Liver (tissue), 9 donors: Measurements from ENCODE around the gene EPB41L3. TPM values are rescaled to one million over a fixed set of nuclear protein-coding genes. Genes with fewer than 3 reads are reported as not detected.

Source experiments
- DNase-seq: peaks from one replicate; pipeline ENCODE4 v3.0.0-alpha.2; 2017; ENCODE audit warnings: low spot score
- H3K27ac ChIP-seq, 2 donors: one replicate each; pipeline ENCODE4 v1.7.0; 2013; ENCODE audit warnings: inconsistent platforms in 2 of 2, low read length in 2 of 2, control low read depth in 1 of 2, low read depth in 1 of 2, mild to moderate bottlenecking in 1 of 2
- H3K27me3 ChIP-seq, 4 donors: one replicate each; pipeline versions ENCODE4 v1.6.1 to v1.7.0; 2013; ENCODE audit warnings: low read length in 3 of 4, inconsistent platforms in 1 of 4, mild to moderate bottlenecking in 1 of 4, moderate library complexity in 1 of 4; ENCODE audit not compliant: control insufficient read depth in 4 of 4, insufficient read depth in 4 of 4
- H3K36me3 ChIP-seq, 4 donors: one replicate each; pipeline versions ENCODE4 v1.6.1 to v1.7.0; 2013; ENCODE audit warnings: low read length in 3 of 4, mild to moderate bottlenecking in 3 of 4, low read depth in 1 of 4, moderate library complexity in 1 of 4; ENCODE audit not compliant: control insufficient read depth in 4 of 4, insufficient read depth in 3 of 4
- H3K4me1 ChIP-seq, 4 donors: one replicate each; pipeline versions ENCODE4 v1.6.1 to v1.7.0; 2013; ENCODE audit warnings: low read length in 3 of 4, mild to moderate bottlenecking in 3 of 4, moderate library complexity in 1 of 4; ENCODE audit not compliant: control insufficient read depth in 4 of 4, insufficient read depth in 4 of 4
- H3K4me3 ChIP-seq, 3 donors: one replicate each; pipeline versions ENCODE4 v1.6.1 to v1.7.0; 2013; ENCODE audit warnings: low read length in 3 of 3, control low read depth in 1 of 3, low read depth in 1 of 3, mild to moderate bottlenecking in 1 of 3
- H3K9ac ChIP-seq, 2 donors: one replicate each; pipeline ENCODE4 v1.7.0; 2013; ENCODE audit warnings: low read length in 2 of 2, mild to moderate bottlenecking in 2 of 2, moderate library complexity in 2 of 2, control low read depth in 1 of 2, low read depth in 1 of 2
- H3K9me3 ChIP-seq, 4 donors: one replicate each; pipeline versions ENCODE4 v1.6.1 to v1.7.0; 2013; ENCODE audit warnings: low read length in 3 of 4; ENCODE audit not compliant: control insufficient read depth in 4 of 4
- EGR1 ChIP-seq, 2 donors: IDR thresholded peaks; 2 replicates each; pipeline ENCODE4 v1.6.1; 2016 to 2018; ENCODE audit warnings: antibody characterized with exemption in 2 of 2, low read depth in 2 of 2
- FOXA1 ChIP-seq: IDR thresholded peaks from 2 replicates; pipeline ENCODE4 v1.6.1; 2016; ENCODE audit warnings: antibody characterized with exemption
- GABPA ChIP-seq, 2 donors: IDR thresholded peaks in 1 of 2; conservative IDR thresholded peaks in 1 of 2; 2 replicates each; pipeline ENCODE4 v1.6.1; 2016; ENCODE audit warnings: antibody characterized with exemption in 2 of 2, mild to moderate bottlenecking in 1 of 2, moderate library complexity in 1 of 2
- HNF4A ChIP-seq, 2 donors: conservative IDR thresholded peaks; 2 replicates each; pipeline ENCODE4 v1.6.1; 2016; ENCODE audit warnings: antibody characterized with exemption in 2 of 2, mild to moderate bottlenecking in 2 of 2
- HNF4G ChIP-seq: IDR thresholded peaks from 2 replicates; pipeline ENCODE4 v1.6.1; 2016; ENCODE audit warnings: antibody characterized with exemption
- NR2F2 ChIP-seq: IDR thresholded peaks from 2 replicates; pipeline ENCODE4 v1.6.1; 2016; ENCODE audit warnings: antibody characterized with exemption
- RAD21 ChIP-seq, 2 donors: IDR thresholded peaks; 2 replicates each; pipeline ENCODE4 v1.6.1; 2016; ENCODE audit warnings: antibody characterized with exemption in 2 of 2, mild to moderate bottlenecking in 2 of 2
- RXRA ChIP-seq, 2 donors: IDR thresholded peaks; 2 replicates each; pipeline ENCODE4 v1.6.1; 2017 to 2018; ENCODE audit warnings: antibody characterized with exemption in 2 of 2, mild to moderate bottlenecking in 1 of 2
- YY1 ChIP-seq: IDR thresholded peaks from 2 replicates; pipeline ENCODE4 v1.6.1; 2016; ENCODE audit warnings: antibody characterized with exemption, mild to moderate bottlenecking
- WGBS: extraction: QIAGEN DNeasy Blood & Tissue Kit; methylation state at CpG from one replicate; pipeline ENCODE4 v1.1.7; 2013; 5-methylcytosine and 5-hydroxymethylcytosine counted together
- polyA plus RNA-seq, 2 donors: library from polyadenylated mRNA; stranded (reverse) in 1 of 2; unstranded in 1 of 2; fragments of 200-250 nt in 1 of 2; fragments of >200 nt in 1 of 2; fragmentation: Nextera tagmentation in 1 of 2; extraction: Ambion mirVana in 1 of 2; gene quantifications; one replicate each; pipeline versions ENCODE4 v1.2.1 to v1.2.3, GENCODE V29; 2013 to 2015
- total RNA-seq, 2 donors: library from RNA; depleted of rRNA; stranded (reverse); fragments of >200 nt; gene quantifications; one replicate each; pipeline ENCODE4 v1.2.3, GENCODE V29; 2014
- TF ChIP-seq, protein P1 (sequence below): IDR thresholded peaks from 2 replicates; pipeline ENCODE4 v1.6.1; 2016; ENCODE audit warnings: antibody characterized with exemption
- TF ChIP-seq, protein P2 (sequence below): IDR thresholded peaks from 2 replicates; pipeline ENCODE4 v1.6.1; 2016; ENCODE audit warnings: antibody characterized with exemption
- TF ChIP-seq, protein P3 (sequence below): IDR thresholded peaks from 2 replicates; pipeline ENCODE4 v1.6.1; 2016; ENCODE audit warnings: antibody characterized with exemption
- TF ChIP-seq, protein P4 (sequence below): fragments of 150-350 bp; IDR thresholded peaks from 2 replicates; pipeline ENCODE4 v1.5.1; 2017; ENCODE audit warnings: improper control_type of control experiment, low read depth, low read length; ENCODE audit not compliant: missing input control
- donor health status: healthy.
- donor health status: healthy.
- donor health status: healthy.
- donor health status: healthy.
- donor health status: healthy.

The EPB41L3 gene
- total and polyA plus RNA-seq, 4 donors, result 1.4 to 14.5 (median 5.1) TPM

DNA sequence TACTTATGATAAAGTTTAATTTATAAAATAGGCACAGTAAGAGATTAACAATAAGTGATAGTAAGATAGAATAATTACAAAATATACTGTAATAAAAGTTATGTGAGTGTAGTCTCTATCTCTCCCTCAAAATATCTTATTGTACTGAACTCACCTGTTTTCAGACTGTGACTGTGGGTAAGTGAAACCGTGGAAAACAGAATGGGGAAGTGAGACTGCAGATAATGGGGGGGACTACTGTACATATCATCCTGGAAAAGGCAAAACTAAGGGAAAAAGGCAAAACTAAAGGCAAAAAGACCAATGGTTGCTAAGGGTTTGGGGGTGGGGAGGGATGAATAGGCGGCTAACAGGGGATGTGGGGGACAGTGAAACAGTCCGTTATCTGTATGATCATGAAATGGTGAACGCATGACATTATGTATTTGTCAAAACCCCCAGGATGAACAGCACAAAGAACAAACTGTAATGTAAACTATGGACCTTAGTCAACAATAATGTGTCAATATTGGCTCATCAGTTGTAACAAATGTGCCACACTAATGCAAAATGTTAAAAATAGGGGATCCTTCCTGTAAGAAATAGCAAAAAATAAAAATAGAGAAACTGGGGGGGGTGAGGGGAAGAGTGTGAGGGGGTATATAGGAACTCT lies 93.8 kb downstream of the EPB41L3 start:
- Histone ChIP-seq H3K27ac (no peak overlapping the region), H3K4me1 (no peaks in the 10 kb centered on the region), H3K9me3 (no peaks in the 10 kb centered on the region), H3K9ac (no peak overlapping the region), H3K4me3 (no peak overlapping the region), H3K36me3 (no peaks in the 10 kb centered on the region), H3K27me3 (no peaks in the 10 kb centered on the region)
- 59% methylated on average over 4 of the region's 4 CpGs for WGBS
- no peak for DNase-seq
- TF ChIP-seq, protein P1, sequence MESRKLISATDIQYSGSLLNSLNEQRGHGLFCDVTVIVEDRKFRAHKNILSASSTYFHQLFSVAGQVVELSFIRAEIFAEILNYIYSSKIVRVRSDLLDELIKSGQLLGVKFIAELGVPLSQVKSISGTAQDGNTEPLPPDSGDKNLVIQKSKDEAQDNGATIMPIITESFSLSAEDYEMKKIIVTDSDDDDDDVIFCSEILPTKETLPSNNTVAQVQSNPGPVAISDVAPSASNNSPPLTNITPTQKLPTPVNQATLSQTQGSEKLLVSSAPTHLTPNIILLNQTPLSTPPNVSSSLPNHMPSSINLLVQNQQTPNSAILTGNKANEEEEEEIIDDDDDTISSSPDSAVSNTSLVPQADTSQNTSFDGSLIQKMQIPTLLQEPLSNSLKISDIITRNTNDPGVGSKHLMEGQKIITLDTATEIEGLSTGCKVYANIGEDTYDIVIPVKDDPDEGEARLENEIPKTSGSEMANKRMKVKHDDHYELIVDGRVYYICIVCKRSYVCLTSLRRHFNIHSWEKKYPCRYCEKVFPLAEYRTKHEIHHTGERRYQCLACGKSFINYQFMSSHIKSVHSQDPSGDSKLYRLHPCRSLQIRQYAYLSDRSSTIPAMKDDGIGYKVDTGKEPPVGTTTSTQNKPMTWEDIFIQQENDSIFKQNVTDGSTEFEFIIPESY, result no peak
- TF ChIP-seq HNF4G (no peak), EGR1 (IDR thresholded peaks at IDR 0.05; ENCODE audit: low read depth in 2 of 2) (no peak), FOXA1 (no peak), RAD21 (IDR thresholded peaks at IDR 0.05) (no peak)
- TF ChIP-seq, protein P2, sequence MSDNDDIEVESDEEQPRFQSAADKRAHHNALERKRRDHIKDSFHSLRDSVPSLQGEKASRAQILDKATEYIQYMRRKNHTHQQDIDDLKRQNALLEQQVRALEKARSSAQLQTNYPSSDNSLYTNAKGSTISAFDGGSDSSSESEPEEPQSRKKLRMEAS, result no peak
- TF ChIP-seq, protein P3, sequence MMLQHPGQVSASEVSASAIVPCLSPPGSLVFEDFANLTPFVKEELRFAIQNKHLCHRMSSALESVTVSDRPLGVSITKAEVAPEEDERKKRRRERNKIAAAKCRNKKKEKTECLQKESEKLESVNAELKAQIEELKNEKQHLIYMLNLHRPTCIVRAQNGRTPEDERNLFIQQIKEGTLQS, result no peak

DNA sequence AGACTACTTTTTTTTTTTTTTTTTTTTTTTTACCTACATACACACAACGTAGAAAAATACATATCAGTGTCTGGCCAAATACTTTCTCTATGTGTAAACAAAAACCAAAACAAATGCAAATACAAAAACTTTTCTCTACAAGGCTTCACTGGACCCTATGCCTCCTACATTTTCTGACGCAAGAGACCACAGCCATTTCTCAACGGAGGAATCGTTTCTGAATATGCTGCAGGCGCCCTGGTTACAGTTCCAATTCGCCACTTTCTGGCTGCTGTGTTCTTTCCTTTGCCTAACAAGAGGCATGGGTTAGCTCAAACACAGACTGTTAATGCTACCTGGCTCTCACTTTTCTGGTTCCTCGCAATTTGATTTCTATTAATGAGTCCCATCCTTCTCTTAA lies 96.4 kb downstream of the EPB41L3 start:
- Histone ChIP-seq H3K36me3 (no peaks in the 10 kb centered on the region), H3K4me1 (no peaks in the 10 kb centered on the region), H3K9me3 (no peaks in the 10 kb centered on the region), H3K27ac (no peak overlapping the region), H3K27me3 (no peaks in the 10 kb centered on the region), H3K4me3 (no peak overlapping the region), H3K9ac (no peak overlapping the region)
- 82% methylated on average over 7 of the region's 7 CpGs for WGBS
- TF ChIP-seq HNF4G, result no peak
- no peak for TF ChIP-seq EGR1 (IDR thresholded peaks at IDR 0.05; ENCODE audit: low read depth in 2 of 2)
- TF ChIP-seq HNF4A (conservative IDR thresholded peaks at IDR 0.05), result no peak
- no peak for TF ChIP-seq GABPA (IDR thresholded peaks at IDR 0.05 in 1 of 2, conservative IDR thresholded peaks at IDR 0.05 in 1 of 2)
- no peak for TF ChIP-seq RAD21 (IDR thresholded peaks at IDR 0.05)
- no peak for TF ChIP-seq NR2F2
- TF ChIP-seq YY1, result no peak
- TF ChIP-seq, protein P4, sequence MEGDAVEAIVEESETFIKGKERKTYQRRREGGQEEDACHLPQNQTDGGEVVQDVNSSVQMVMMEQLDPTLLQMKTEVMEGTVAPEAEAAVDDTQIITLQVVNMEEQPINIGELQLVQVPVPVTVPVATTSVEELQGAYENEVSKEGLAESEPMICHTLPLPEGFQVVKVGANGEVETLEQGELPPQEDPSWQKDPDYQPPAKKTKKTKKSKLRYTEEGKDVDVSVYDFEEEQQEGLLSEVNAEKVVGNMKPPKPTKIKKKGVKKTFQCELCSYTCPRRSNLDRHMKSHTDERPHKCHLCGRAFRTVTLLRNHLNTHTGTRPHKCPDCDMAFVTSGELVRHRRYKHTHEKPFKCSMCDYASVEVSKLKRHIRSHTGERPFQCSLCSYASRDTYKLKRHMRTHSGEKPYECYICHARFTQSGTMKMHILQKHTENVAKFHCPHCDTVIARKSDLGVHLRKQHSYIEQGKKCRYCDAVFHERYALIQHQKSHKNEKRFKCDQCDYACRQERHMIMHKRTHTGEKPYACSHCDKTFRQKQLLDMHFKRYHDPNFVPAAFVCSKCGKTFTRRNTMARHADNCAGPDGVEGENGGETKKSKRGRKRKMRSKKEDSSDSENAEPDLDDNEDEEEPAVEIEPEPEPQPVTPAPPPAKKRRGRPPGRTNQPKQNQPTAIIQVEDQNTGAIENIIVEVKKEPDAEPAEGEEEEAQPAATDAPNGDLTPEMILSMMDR, result no peak
- no peak for TF ChIP-seq FOXA1
- TF ChIP-seq, protein P2, result no peak
- TF ChIP-seq RXRA (IDR thresholded peaks at IDR 0.05), result no peak
- DNase-seq, result no peak
